ENCODE results near the gene TMEM174. TPM values are rescaled to one million over a fixed set of nuclear protein-coding genes. Genes with fewer than 3 reads are reported as not detected.

The TMEM174 gene
- total RNA-seq, 1 donor from 2014 or later = not detected

DNA sequence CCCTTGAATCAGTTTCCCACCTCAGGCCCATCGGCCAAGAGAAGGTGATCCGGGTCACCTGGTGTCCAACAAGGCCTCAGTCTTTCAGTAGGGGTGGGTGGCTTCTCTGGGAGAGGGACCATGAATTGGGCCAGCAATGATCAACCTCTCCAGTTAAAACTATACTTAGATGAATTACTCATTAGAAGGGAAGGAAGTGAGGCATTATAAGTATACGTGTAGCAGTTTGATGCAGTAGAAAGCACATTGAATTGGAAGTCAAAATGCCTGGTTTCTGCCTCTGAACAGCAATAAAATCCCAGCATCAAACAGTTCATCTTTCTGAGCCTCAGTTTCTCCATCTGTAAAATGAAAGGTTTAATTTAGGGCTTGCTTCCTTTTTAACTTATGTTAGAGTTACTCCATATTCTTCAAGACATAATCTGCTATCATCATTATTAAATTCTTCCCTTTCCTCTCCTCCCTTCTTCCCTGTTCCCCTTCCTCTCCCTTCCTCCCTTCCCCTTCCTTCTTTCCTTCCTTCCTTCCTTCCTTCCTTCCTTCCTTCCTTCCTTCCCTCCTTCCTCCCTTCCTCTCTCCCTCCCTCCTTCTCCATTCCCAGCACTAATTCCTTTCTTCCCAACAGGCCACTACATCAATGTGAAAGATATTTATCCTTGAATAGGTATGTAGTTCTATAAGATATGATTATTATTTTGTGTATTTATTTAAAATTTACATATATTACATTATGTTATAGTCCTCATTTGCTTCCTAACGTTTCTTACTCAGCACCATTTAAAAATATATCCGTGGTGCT is 18.6 kb upstream of the TMEM174 start:
- Histone ChIP-seq H3K27me3 (ENCODE audit: control insufficient read depth, insufficient read depth, low read length) (no peaks in the 10 kb centered on the region), H3K4me3 (ENCODE audit: low read depth, low read length) (no peak overlapping the region), H3K36me3 (ENCODE audit: control insufficient read depth, insufficient read depth, low read length) (no peaks in the 10 kb centered on the region)
- TF ChIP-seq, protein P1, sequence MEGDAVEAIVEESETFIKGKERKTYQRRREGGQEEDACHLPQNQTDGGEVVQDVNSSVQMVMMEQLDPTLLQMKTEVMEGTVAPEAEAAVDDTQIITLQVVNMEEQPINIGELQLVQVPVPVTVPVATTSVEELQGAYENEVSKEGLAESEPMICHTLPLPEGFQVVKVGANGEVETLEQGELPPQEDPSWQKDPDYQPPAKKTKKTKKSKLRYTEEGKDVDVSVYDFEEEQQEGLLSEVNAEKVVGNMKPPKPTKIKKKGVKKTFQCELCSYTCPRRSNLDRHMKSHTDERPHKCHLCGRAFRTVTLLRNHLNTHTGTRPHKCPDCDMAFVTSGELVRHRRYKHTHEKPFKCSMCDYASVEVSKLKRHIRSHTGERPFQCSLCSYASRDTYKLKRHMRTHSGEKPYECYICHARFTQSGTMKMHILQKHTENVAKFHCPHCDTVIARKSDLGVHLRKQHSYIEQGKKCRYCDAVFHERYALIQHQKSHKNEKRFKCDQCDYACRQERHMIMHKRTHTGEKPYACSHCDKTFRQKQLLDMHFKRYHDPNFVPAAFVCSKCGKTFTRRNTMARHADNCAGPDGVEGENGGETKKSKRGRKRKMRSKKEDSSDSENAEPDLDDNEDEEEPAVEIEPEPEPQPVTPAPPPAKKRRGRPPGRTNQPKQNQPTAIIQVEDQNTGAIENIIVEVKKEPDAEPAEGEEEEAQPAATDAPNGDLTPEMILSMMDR (IDR thresholded peaks at IDR 0.05; ENCODE audit: insufficient read depth, low read length, poor library complexity, severe bottlenecking) = no peak
- no peak for DNase-seq (ENCODE audit: low read depth)

DNA sequence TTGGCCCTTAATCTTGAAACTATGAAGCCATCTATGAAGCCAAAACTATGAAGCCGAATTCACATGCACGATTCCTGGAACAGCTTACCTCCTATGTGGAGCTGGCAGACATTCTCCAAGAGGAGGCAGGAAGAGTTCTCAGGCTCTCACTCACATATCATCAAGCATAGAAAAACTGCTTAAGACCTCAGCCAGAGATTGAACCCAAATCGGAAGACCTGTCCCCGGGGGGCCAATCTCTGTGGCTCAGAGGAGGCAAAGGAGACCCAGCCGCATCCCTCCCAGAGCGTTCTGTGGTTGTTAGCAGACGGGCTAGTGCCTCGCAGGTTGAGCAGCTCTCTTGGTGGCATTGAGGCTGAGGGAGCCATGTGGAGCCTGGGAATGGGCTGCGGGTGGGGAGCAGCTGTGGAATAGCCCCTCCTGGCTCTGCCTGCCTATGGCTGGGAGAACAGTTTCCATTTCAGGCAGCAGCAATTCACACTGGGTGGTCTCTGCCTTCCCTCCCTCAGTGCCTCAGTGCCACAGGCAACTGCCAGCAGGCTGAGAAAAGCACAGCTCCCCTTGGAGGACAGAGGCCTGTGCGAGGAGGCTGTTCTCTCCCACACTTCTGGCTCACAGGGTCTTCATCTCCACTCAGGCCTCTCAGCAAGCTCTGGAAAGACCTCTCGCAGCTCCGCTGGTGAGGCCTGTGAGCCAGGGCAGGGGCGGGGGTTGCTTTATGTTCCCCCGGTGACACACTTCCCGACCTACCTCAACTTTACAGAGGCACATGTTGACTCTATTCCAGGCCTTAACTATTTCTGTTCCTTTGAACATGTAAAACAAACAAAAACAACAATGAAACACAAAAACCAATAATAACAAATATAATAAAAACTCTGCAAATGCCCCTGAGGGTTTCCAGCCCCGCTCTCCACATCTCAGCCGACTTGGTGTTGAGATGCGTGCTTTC is 17.4 kb upstream of the TMEM174 start:
- no peak for DNase-seq (ENCODE audit: low read depth)
- TF ChIP-seq, protein P1 (IDR thresholded peaks at IDR 0.05; ENCODE audit: insufficient read depth, low read length, poor library complexity, severe bottlenecking) = no peak
- Histone ChIP-seq H3K4me3 (ENCODE audit: low read depth, low read length) (no peak overlapping the region), H3K27me3 (ENCODE audit: control insufficient read depth, insufficient read depth, low read length) (no peaks in the 10 kb centered on the region), H3K36me3 (ENCODE audit: control insufficient read depth, insufficient read depth, low read length) (no peaks in the 10 kb centered on the region)

DNA sequence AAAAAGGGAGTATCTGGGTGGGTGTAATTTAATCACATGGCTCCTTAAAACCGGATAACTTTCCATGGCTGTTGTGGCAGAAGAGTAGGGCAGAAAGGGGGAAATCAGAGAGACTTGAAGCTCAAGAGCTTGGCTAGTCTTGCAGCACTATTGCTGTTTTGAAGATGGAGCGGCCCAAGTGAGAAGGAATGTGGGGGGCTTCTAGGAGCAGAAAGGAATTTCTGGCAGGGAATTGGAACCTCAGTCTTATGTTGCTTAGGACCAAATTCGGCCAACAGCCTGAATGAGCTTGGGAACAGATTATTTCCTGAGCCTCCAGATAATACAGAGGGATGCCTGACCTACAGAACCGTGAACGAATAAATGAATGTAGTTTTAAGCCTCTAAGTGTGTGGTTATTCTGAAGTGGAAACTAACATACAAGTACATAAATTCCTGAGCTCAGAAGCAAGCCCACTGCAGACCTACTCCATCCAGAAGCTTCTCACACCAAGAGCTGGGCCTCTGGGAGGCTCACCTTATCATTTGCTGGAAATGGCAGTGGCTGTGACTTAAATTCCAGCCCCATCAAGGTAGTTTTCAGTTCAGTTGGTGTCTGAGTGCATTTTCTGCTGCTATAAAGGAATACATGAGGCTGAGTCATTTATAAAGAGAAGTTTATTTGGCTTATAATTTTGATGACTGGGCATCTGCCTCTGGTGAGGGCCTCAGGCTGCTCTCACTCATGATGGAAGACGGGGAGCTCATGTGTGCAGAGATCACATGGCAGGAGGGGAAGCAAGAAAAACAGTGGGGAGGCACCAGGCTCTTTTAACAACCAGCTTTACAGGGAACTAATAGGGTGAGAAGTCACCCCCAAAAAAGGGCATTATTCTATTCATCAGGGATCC is 15.3 kb upstream of the TMEM174 start:
- Histone ChIP-seq H3K4me3 (ENCODE audit: low read depth, low read length) (no peak overlapping the region), H3K36me3 (ENCODE audit: control insufficient read depth, insufficient read depth, low read length) (no peaks in the 10 kb centered on the region), H3K27me3 (ENCODE audit: control insufficient read depth, insufficient read depth, low read length) (no peaks in the 10 kb centered on the region)
- no peak for DNase-seq (ENCODE audit: low read depth)
- TF ChIP-seq, protein P1 (IDR thresholded peaks at IDR 0.05; ENCODE audit: insufficient read depth, low read length, poor library complexity, severe bottlenecking) = no peak

DNA sequence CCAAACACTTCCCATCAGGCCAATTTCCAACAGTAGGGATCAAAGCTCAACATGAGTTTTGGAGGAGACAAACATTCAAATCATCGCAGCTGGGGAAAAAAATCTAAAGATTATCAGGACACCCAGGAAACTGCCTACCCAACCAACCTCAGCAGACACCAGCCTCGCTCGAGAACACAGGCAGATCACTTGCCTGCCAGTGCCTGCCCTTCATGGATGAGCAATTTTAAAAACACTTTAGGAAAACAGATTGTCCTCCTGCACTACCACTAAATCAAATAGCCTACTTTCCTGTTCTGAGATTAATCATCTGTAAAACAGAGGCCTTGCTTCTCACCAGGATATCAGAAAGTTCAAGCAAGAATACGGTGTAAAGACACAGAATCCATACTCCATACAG is 14.7 kb upstream of the TMEM174 start:
- DNase-seq (ENCODE audit: low read depth) = peak; percentile 31
- Histone ChIP-seq H3K36me3 (ENCODE audit: control insufficient read depth, insufficient read depth, low read length) (no peaks in the 10 kb centered on the region), H3K27me3 (ENCODE audit: control insufficient read depth, insufficient read depth, low read length) (no peaks in the 10 kb centered on the region), H3K4me3 (ENCODE audit: low read depth, low read length) (no peak overlapping the region)
- TF ChIP-seq, protein P1 (IDR thresholded peaks at IDR 0.05; ENCODE audit: insufficient read depth, low read length, poor library complexity, severe bottlenecking) = no peak

DNA sequence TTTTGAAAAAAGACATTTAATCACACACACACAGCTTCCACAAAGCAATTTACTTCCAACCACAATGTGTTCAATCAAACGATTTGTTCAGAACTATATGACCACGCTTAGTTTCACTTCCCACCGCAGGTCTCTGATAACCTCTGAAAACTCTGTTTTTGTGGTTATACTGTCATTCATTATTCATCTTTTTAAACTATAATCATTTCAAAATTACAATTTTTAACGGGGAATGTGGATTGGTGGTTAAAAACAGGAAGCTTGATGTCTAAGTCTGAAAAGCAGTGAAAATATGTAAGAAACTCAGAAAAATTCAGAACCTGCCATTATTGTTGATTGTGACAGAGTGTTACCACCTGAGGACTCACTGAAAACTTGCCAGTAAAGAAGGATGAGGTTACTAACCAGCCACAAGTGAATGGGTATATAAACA is 12.7 kb upstream of the TMEM174 start:
- Histone ChIP-seq H3K27me3 (ENCODE audit: control insufficient read depth, insufficient read depth, low read length) (no peaks in the 10 kb centered on the region), H3K4me3 (ENCODE audit: low read depth, low read length) (no peak overlapping the region), H3K36me3 (ENCODE audit: control insufficient read depth, insufficient read depth, low read length) (no peaks in the 10 kb centered on the region)
- no peak for DNase-seq (ENCODE audit: low read depth)
- TF ChIP-seq, protein P1 (IDR thresholded peaks at IDR 0.05; ENCODE audit: insufficient read depth, low read length, poor library complexity, severe bottlenecking) = no peak

Data from kidney epithelial cell (primary cell).